ENCODE results near the gene STK10. TPM values are rescaled to one million over a fixed set of nuclear protein-coding genes. Genes with fewer than 3 reads are reported as not detected.
"Not testable (repeated sequence)": the region's sequence is repeated elsewhere in the genome, so short reads cannot be mapped to it uniquely, and the experiment has no call there.

The STK10 gene
- total and polyA plus RNA-seq, 4 donors, result 2.8 to 21.7 (median 7.7) TPM

GRCh38 chr5:172209714-172210113 is 21.7 kb upstream of the STK10 start:
- Histone ChIP-seq H3K4me1 (ENCODE audit: control insufficient read depth in 4 of 4, insufficient read depth in 4 of 4, low read length in 3 of 4) (no peaks in the 10 kb centered on the region), H3K27ac (ENCODE audit: low read depth in 1 of 2, low read length in 2 of 2) (no peak overlapping the region), H3K36me3 (ENCODE audit: control insufficient read depth in 4 of 4, insufficient read depth in 3 of 4, low read depth in 1 of 4, low read length in 3 of 4) (peaks cover 3 to 16% (median 7%) of the 10 kb centered on the region in 4 donors), H3K4me3 (ENCODE audit: low read depth in 1 of 3, low read length in 3 of 3) (no peak overlapping the region), H3K9ac (ENCODE audit: low read depth in 1 of 2, low read length in 2 of 2) (no peak overlapping the region), H3K9me3 (ENCODE audit: control insufficient read depth in 4 of 4, low read length in 3 of 4) (no peaks in the 10 kb centered on the region), H3K27me3 (ENCODE audit: control insufficient read depth in 4 of 4, insufficient read depth in 4 of 4, low read length in 3 of 4) (no peaks in the 10 kb centered on the region)
- TF ChIP-seq TAF1 (conservative IDR thresholded peaks at IDR 0.05) (no peak), HNF4A (conservative IDR thresholded peaks at IDR 0.05) (no peak), FOXA2 (IDR thresholded peaks at IDR 0.05) (no peak), EGR1 (IDR thresholded peaks at IDR 0.05; ENCODE audit: low read depth in 2 of 2) (no peak), FOXA1 (IDR thresholded peaks at IDR 0.05) (no peak), YY1 (IDR thresholded peaks at IDR 0.05) (no peak)
- WGBS, result 98% methylated on average over 2 of the region's 2 CpGs
- DNase-seq (ENCODE audit: low spot score), result no peak

- Histone ChIP-seq H3K4me3 (ENCODE audit: low read depth in 1 of 3, low read length in 3 of 3) (no peak overlapping the region), H3K9me3 (ENCODE audit: control insufficient read depth in 4 of 4, low read length in 3 of 4) (no peaks in the 10 kb centered on the region), H3K4me1 (ENCODE audit: control insufficient read depth in 4 of 4, insufficient read depth in 4 of 4, low read length in 3 of 4) (no peaks in the 10 kb centered on the region), H3K9ac (ENCODE audit: low read depth in 1 of 2, low read length in 2 of 2) (no peak overlapping the region), H3K36me3 (ENCODE audit: control insufficient read depth in 4 of 4, insufficient read depth in 3 of 4, low read depth in 1 of 4, low read length in 3 of 4) (peaks cover 3 to 16% (median 7%) of the 10 kb centered on the region in 4 donors), H3K27me3 (ENCODE audit: control insufficient read depth in 4 of 4, insufficient read depth in 4 of 4, low read length in 3 of 4) (no peaks in the 10 kb centered on the region), H3K27ac (ENCODE audit: low read depth in 1 of 2, low read length in 2 of 2) (no peak overlapping the region)
- 60% methylated on average over 3 of the region's 3 CpGs for WGBS
- TF ChIP-seq FOXA1 (IDR thresholded peaks at IDR 0.05), result no peak
- TF ChIP-seq JUND (IDR thresholded peaks at IDR 0.05), result no peak
- no peak for TF ChIP-seq HNF4G (IDR thresholded peaks at IDR 0.05)
- TF ChIP-seq ATF3 (IDR thresholded peaks at IDR 0.05), result no peak
- TF ChIP-seq NR2F2 (IDR thresholded peaks at IDR 0.05), result no peak
- TF ChIP-seq GABPA (IDR thresholded peaks at IDR 0.05 in 1 of 2, conservative IDR thresholded peaks at IDR 0.05 in 1 of 2), result no peak
- TF ChIP-seq MAX (IDR thresholded peaks at IDR 0.05), result no peak
- no peak for TF ChIP-seq CTCF (IDR thresholded peaks at IDR 0.05; ENCODE audit: low read depth, low read length, missing input control)
- no peak for TF ChIP-seq HNF4A (conservative IDR thresholded peaks at IDR 0.05)
- no peak for DNase-seq (ENCODE audit: low spot score)
These were observed 19.5 kb upstream of the STK10 start for GRCh38 chr5:172207511-172207910.

- H3K9ac ChIP-seq (ENCODE audit: low read depth in 1 of 2, low read length in 2 of 2); H3K9me3 ChIP-seq (ENCODE audit: control insufficient read depth in 4 of 4, low read length in 3 of 4); H3K36me3 ChIP-seq (ENCODE audit: control insufficient read depth in 4 of 4, insufficient read depth in 3 of 4, low read depth in 1 of 4, low read length in 3 of 4); DNase-seq (ENCODE audit: low spot score); H3K27me3 ChIP-seq (ENCODE audit: control insufficient read depth in 4 of 4, insufficient read depth in 4 of 4, low read length in 3 of 4); H3K27ac ChIP-seq (ENCODE audit: low read depth in 1 of 2, low read length in 2 of 2); H3K4me1 ChIP-seq (ENCODE audit: control insufficient read depth in 4 of 4, insufficient read depth in 4 of 4, low read length in 3 of 4); H3K4me3 ChIP-seq (ENCODE audit: low read depth in 1 of 3, low read length in 3 of 3): not testable (repeated sequence)
- 88% methylated on average over 11 of the region's 11 CpGs for WGBS
These were observed 18.0 kb upstream of the STK10 start for GRCh38 chr5:172205984-172206383.

- H3K27me3 ChIP-seq (ENCODE audit: control insufficient read depth in 4 of 4, insufficient read depth in 4 of 4, low read length in 3 of 4), result no peaks in the 10 kb centered on the region
- no peak for DNase-seq (ENCODE audit: low spot score)
- H3K9me3 ChIP-seq (ENCODE audit: control insufficient read depth in 4 of 4, low read length in 3 of 4), result no peaks in the 10 kb centered on the region
- no peaks in the 10 kb centered on the region for H3K4me1 ChIP-seq (ENCODE audit: control insufficient read depth in 4 of 4, insufficient read depth in 4 of 4, low read length in 3 of 4)
- 85% methylated on average over 6 of the region's 6 CpGs for WGBS
- no peak overlapping the region for H3K9ac ChIP-seq (ENCODE audit: low read depth in 1 of 2, low read length in 2 of 2)
- H3K4me3 ChIP-seq (ENCODE audit: low read depth in 1 of 3, low read length in 3 of 3), result no peak overlapping the region
- H3K27ac ChIP-seq (ENCODE audit: low read depth in 1 of 2, low read length in 2 of 2), result no peak overlapping the region
- no peaks in the 10 kb centered on the region for H3K36me3 ChIP-seq (ENCODE audit: control insufficient read depth in 4 of 4, insufficient read depth in 3 of 4, low read depth in 1 of 4, low read length in 3 of 4)
- TF ChIP-seq ZBTB33 (IDR thresholded peaks at IDR 0.05), result no peak
- no peak for TF ChIP-seq HNF4G (IDR thresholded peaks at IDR 0.05)
- no peak for TF ChIP-seq TAF1 (conservative IDR thresholded peaks at IDR 0.05)
- no peak for TF ChIP-seq SP1 (IDR thresholded peaks at IDR 0.05)
- TF ChIP-seq CTCF (IDR thresholded peaks at IDR 0.05; ENCODE audit: low read depth, low read length, missing input control), result no peak
- TF ChIP-seq MAX (IDR thresholded peaks at IDR 0.05), result no peak
These were observed 12.5 kb upstream of the STK10 start for GRCh38 chr5:172200476-172200875.
